WTC11 (cell line): ENCODE results near the gene PCDHGA1. TPM values are rescaled to one million over a fixed set of nuclear protein-coding genes. Genes with fewer than 3 reads are reported as not detected.

Experiments used
- ATAC-seq: fragments of 200-7000 bp; cut with Tn5 transposase; 2 replicates; pipeline ENCODE4 v1.10.0; 2021; ENCODE audit warnings: mild to moderate bottlenecking, moderate library complexity
- CTCF ChIA-PET: fragments of 300-600 bp; sonication (Branson Sonifier 250); formaldehyde crosslinking; loops from one replicate; lab custom pipeline; 2021; ENCODE audit warnings: antibody characterized with exemption; lab: Charles Lee
- POLR2A ChIA-PET: fragments of 350-600 bp; sonication (Branson Sonifier 250); formaldehyde crosslinking; loops from one replicate; lab custom pipeline; 2021; ENCODE audit warnings: antibody characterized with exemption; lab: Charles Lee
- DNase-seq: peaks from one replicate; pipeline ENCODE4 v3.0.0; 2021; ENCODE audit warnings: low spot score
- H3K27ac Mint-ChIP-seq: 2 replicates; pipeline ENCODE4 v1.8.0; 2021; ENCODE audit warnings: mixed read lengths
- H3K27me3 Mint-ChIP-seq: 2 replicates; pipeline ENCODE4 v1.8.0; 2021; ENCODE audit warnings: low read depth, mild to moderate bottlenecking, moderate library complexity, mixed read lengths
- H3K36me3 Mint-ChIP-seq: 2 replicates; pipeline ENCODE4 v1.8.0; 2021; ENCODE audit warnings: mixed read lengths
- H3K4me1 Mint-ChIP-seq: 2 replicates; pipeline ENCODE4 v1.8.0; 2022; ENCODE audit warnings: mixed read lengths
- H3K4me3 Mint-ChIP-seq: 2 replicates; pipeline ENCODE4 v1.8.0; 2021; ENCODE audit warnings: mild to moderate bottlenecking, moderate library complexity, mixed read lengths
- H3K9me3 Mint-ChIP-seq: 2 replicates; pipeline ENCODE4 v1.8.0; 2021; ENCODE audit warnings: mixed read lengths
- ARID4B ChIP-seq: sonication (generic); formaldehyde crosslinking; IDR thresholded peaks from 2 replicates; pipeline ENCODE4 v1.8.0; 2023; ENCODE audit warnings: missing genetic modification reagents, mild to moderate bottlenecking, borderline replicate concordance
- CBFB ChIP-seq: sonication (generic); formaldehyde crosslinking; IDR thresholded peaks from 2 replicates; pipeline ENCODE4 v1.8.1; 2022; ENCODE audit warnings: mild to moderate bottlenecking, low read depth, missing genetic modification reagents
- E2F4 ChIP-seq: sonication (generic); formaldehyde crosslinking; IDR thresholded peaks from 2 replicates; pipeline ENCODE4 v1.8.1; 2022; ENCODE audit warnings: low read depth, mild to moderate bottlenecking, moderate library complexity, missing genetic modification reagents, borderline replicate concordance
- E2F5 ChIP-seq: sonication (generic); formaldehyde crosslinking; IDR thresholded peaks from 2 replicates; pipeline ENCODE4 v1.8.1; 2022; ENCODE audit warnings: mild to moderate bottlenecking, moderate library complexity, missing genetic modification reagents
- HMGA2 ChIP-seq: fragments of 250-450 bp; sonication (Bioruptor Pico); IDR thresholded peaks from 2 replicates; pipeline ENCODE4 v1.4.0; 2021; ENCODE audit warnings: mild to moderate bottlenecking, moderate library complexity
- MYBL2 ChIP-seq: sonication (generic); formaldehyde crosslinking; IDR thresholded peaks from 2 replicates; pipeline ENCODE4 v1.8.1; 2023; ENCODE audit warnings: mild to moderate bottlenecking, moderate library complexity, missing genetic modification reagents
- NR2C2 ChIP-seq: sonication (generic); formaldehyde crosslinking; IDR thresholded peaks from 2 replicates; pipeline ENCODE4 v1.8.0; 2022; ENCODE audit warnings: mild to moderate bottlenecking, missing genetic modification reagents
- PRRX2 ChIP-seq: fragments of 250-450 bp; sonication (Bioruptor Pico); IDR thresholded peaks from 2 replicates; pipeline ENCODE4 v1.8.0; 2021; ENCODE audit warnings: mild to moderate bottlenecking
- SMAD3 ChIP-seq: sonication (generic); formaldehyde crosslinking; IDR thresholded peaks from 2 replicates; pipeline ENCODE4 v1.8.0; 2022; ENCODE audit warnings: missing genetic modification reagents, mild to moderate bottlenecking, borderline replicate concordance
- USF1 ChIP-seq: sonication (generic); formaldehyde crosslinking; IDR thresholded peaks from 2 replicates; pipeline ENCODE4 v1.8.0; 2022; ENCODE audit warnings: mild to moderate bottlenecking, missing genetic modification reagents
- ZMAT4 ChIP-seq: fragments of 250-450 bp; sonication (Bioruptor Pico); IDR thresholded peaks from 2 replicates; pipeline ENCODE4 v1.9.0; 2021; ENCODE audit warnings: mild to moderate bottlenecking
- ZNF219 ChIP-seq: sonication (generic); formaldehyde crosslinking; IDR thresholded peaks from 2 replicates; pipeline ENCODE4 v1.8.0; 2023; ENCODE audit warnings: missing genetic modification reagents, mild to moderate bottlenecking, borderline replicate concordance
- ZNF263 ChIP-seq: sonication (generic); formaldehyde crosslinking; IDR thresholded peaks from 2 replicates; pipeline ENCODE4 v1.8.1; 2022; ENCODE audit warnings: low read depth, mild to moderate bottlenecking, moderate library complexity, missing genetic modification reagents
- ZNF281 ChIP-seq: sonication (generic); formaldehyde crosslinking; IDR thresholded peaks from 2 replicates; pipeline ENCODE4 v1.8.0; 2023; ENCODE audit warnings: mild to moderate bottlenecking, missing genetic modification reagents
- ZNF317 ChIP-seq: sonication (generic); formaldehyde crosslinking; IDR thresholded peaks from 2 replicates; pipeline ENCODE4 v1.8.1; 2023; ENCODE audit warnings: low read depth, mild to moderate bottlenecking, moderate library complexity, missing genetic modification reagents, borderline replicate concordance
- ZNF512 ChIP-seq: sonication (generic); formaldehyde crosslinking; IDR thresholded peaks from 2 replicates; pipeline ENCODE4 v1.8.1; 2022; ENCODE audit warnings: missing genetic modification reagents, borderline replicate concordance
- ZNF671 ChIP-seq: fragments of 250-450 bp; sonication (Bioruptor Pico); IDR thresholded peaks from 2 replicates; pipeline ENCODE4 v1.8.0; 2021; ENCODE audit warnings: mild to moderate bottlenecking
- total RNA-seq: library from RNA; stranded (reverse); gene quantifications from 3 replicates; pipeline ENCODE4 v1.2.3, GENCODE V29; 2021

The PCDHGA1 gene
- total RNA-seq, 1 experiment from 2014 or later = 1.5 TPM

GRCh38 chr5:141313711-141314110, 16.6 kb upstream of the PCDHGA1 start:
- H3K9me3 Mint-ChIP-seq = peaks cover 12% of the 10 kb centered on the region
- CTCF ChIA-PET = interaction anchor here (0.6 to 1.6 kb wide), 3 partner anchors 68 to 250 kb away, joined by 3 to 4 read pairs (median 4); partner anchors contain the start of genes PCDHB15 and PCDHB9
- H3K27me3 Mint-ChIP-seq = peaks cover 4% of the 10 kb centered on the region; the same call in 1 of the 2 replicates

More at GRCh38 chr5:141313711-141314110, 16.6 kb upstream of the PCDHGA1 start:
- no peak for DNase-seq
- Mint-ChIP-seq H3K4me3 (no peak overlapping the region), H3K36me3 (peaks cover 29% of the 10 kb centered on the region), H3K4me1 (peaks cover 8% of the 10 kb centered on the region), H3K27ac (no peak overlapping the region)
- no peak for TF ChIP-seq E2F4
- no peak for TF ChIP-seq ZNF281 (CRISPR knock-in tag)
- no peak for TF ChIP-seq ZMAT4 (CRISPR knock-in tag)
- no peak for TF ChIP-seq SMAD3
- TF ChIP-seq CBFB (CRISPR knock-in tag) = no peak
- TF ChIP-seq ZNF671 (CRISPR knock-in tag) = no peak
- TF ChIP-seq ZNF263 = no peak
- no peak for TF ChIP-seq NR2C2 (CRISPR knock-in tag)
- no peak for TF ChIP-seq USF1 (CRISPR knock-in tag)
- TF ChIP-seq ZNF317 = no peak
- no peak for TF ChIP-seq ARID4B (CRISPR knock-in tag)
- TF ChIP-seq MYBL2 (CRISPR knock-in tag) = no peak
- no peak for TF ChIP-seq HMGA2
- no peak for TF ChIP-seq PRRX2 (CRISPR knock-in tag)
- no peak for TF ChIP-seq E2F5 (CRISPR knock-in tag)
- no peak for TF ChIP-seq ZNF219 (CRISPR knock-in tag)
- TF ChIP-seq ZNF512 (CRISPR knock-in tag) = no peak
- ATAC-seq = no peak
- POLR2A ChIA-PET = interaction anchor here (0.6 kb wide), 1 partner anchor 69 kb away, joined by 5 read pairs; no protein-coding TSS in a partner anchor
